GM23338 (cell line): ENCODE measurements around the gene CMBL. TPM values are rescaled to one million over a fixed set of nuclear protein-coding genes. Genes with fewer than 3 reads are reported as not detected.

ENCODE experiments used
- ZNF114 ChIP-seq: fragments of 250-450 bp; sonication (Bioruptor Pico); IDR thresholded peaks from 2 replicates; pipeline ENCODE4 v1.5.0; 2020; ENCODE audit warnings: mild to moderate bottlenecking, moderate library complexity
- polyA plus RNA-seq: library from polyadenylated mRNA; unstranded; fragments of >200 nt; fragmentation: Nextera tagmentation; extraction: Ambion mirVana; gene quantifications from 2 replicates; pipeline ENCODE4 v1.2.1, GENCODE V29; 2016
- total RNA-seq: library from RNA; depleted of rRNA; stranded (reverse); fragments of >200 nt; shearing (Covaris generic); gene quantifications from 2 replicates; pipeline ENCODE4 v1.2.3, GENCODE V29; 2014
- TF ChIP-seq, protein P1 (sequence below): fragments of 250-450 bp; sonication (Bioruptor Pico); IDR thresholded peaks from 2 replicates; pipeline ENCODE4 v1.5.0; 2020; ENCODE audit warnings: mild to moderate bottlenecking, moderate library complexity
- TF ChIP-seq, protein P2 (sequence below): IDR thresholded peaks from one replicate; pipeline ENCODE4 v1.6.1; 2018; ENCODE audit warnings: antibody characterized with exemption; ENCODE audit not compliant: unreplicated experiment

CMBL gene
- total and polyA plus RNA-seq, 2 experiments from 2014 or later, result 13.2 to 24.1 TPM

DNA sequence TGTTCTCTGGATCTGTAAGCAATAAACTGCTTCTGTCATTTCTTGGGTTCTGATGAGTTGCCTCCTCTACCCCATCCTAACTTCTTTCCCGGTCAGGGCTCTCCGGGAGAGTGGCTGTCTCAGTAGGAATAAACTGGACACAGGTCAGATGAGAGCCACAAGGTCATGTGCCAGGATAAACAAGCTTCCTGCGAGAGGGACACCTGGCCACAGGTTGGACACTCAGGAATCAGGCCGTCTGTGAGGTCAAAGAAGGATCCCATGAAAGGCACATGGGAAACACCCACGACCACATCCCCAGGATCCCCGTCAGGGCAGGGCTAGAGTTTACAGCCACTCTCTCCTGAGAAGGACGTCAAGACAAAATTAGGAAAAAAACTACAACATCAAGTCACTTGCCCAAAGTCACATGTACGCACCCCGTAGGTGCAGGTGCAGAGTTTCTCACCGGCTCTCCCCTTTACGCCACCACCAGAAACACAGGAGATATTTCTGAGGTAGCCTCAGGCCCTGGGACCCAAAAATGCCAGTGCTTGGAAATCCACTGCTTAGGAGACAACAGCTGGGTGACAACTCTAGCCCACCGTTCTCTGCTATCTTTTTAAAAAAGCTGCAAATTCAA is 28.9 kb downstream of the CMBL start (continued):
- TF ChIP-seq, protein P1, sequence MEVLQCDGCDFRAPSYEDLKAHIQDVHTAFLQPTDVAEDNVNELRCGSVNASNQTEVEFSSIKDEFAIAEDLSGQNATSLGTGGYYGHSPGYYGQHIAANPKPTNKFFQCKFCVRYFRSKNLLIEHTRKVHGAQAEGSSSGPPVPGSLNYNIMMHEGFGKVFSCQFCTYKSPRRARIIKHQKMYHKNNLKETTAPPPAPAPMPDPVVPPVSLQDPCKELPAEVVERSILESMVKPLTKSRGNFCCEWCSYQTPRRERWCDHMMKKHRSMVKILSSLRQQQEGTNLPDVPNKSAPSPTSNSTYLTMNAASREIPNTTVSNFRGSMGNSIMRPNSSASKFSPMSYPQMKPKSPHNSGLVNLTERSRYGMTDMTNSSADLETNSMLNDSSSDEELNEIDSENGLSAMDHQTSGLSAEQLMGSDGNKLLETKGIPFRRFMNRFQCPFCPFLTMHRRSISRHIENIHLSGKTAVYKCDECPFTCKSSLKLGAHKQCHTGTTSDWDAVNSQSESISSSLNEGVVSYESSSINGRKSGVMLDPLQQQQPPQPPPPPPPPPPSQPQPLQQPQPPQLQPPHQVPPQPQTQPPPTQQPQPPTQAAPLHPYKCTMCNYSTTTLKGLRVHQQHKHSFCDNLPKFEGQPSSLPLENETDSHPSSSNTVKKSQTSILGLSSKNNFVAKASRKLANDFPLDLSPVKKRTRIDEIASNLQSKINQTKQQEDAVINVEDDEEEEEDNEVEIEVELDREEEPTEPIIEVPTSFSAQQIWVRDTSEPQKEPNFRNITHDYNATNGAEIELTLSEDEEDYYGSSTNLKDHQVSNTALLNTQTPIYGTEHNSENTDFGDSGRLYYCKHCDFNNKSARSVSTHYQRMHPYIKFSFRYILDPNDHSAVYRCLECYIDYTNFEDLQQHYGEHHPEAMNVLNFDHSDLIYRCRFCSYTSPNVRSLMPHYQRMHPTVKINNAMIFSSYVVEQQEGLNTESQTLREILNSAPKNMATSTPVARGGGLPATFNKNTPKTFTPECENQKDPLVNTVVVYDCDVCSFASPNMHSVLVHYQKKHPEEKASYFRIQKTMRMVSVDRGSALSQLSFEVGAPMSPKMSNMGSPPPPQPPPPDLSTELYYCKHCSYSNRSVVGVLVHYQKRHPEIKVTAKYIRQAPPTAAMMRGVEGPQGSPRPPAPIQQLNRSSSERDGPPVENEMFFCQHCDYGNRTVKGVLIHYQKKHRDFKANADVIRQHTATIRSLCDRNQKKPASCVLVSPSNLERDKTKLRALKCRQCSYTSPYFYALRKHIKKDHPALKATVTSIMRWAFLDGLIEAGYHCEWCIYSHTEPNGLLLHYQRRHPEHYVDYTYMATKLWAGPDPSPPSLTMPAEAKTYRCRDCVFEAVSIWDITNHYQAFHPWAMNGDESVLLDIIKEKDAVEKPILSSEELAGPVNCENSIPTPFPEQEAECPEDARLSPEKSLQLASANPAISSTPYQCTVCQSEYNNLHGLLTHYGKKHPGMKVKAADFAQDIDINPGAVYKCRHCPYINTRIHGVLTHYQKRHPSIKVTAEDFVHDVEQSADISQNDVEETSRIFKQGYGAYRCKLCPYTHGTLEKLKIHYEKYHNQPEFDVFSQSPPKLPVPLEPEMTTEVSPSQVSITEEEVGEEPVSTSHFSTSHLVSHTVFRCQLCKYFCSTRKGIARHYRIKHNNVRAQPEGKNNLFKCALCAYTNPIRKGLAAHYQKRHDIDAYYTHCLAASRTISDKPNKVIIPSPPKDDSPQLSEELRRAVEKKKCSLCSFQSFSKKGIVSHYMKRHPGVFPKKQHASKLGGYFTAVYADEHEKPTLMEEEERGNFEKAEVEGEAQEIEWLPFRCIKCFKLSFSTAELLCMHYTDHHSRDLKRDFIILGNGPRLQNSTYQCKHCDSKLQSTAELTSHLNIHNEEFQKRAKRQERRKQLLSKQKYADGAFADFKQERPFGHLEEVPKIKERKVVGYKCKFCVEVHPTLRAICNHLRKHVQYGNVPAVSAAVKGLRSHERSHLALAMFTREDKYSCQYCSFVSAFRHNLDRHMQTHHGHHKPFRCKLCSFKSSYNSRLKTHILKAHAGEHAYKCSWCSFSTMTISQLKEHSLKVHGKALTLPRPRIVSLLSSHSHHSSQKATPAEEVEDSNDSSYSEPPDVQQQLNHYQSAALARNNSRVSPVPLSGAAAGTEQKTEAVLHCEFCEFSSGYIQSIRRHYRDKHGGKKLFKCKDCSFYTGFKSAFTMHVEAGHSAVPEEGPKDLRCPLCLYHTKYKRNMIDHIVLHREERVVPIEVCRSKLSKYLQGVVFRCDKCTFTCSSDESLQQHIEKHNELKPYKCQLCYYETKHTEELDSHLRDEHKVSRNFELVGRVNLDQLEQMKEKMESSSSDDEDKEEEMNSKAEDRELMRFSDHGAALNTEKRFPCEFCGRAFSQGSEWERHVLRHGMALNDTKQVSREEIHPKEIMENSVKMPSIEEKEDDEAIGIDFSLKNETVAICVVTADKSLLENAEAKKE (CRISPR knock-in tag), result no peak
- TF ChIP-seq, protein P2, sequence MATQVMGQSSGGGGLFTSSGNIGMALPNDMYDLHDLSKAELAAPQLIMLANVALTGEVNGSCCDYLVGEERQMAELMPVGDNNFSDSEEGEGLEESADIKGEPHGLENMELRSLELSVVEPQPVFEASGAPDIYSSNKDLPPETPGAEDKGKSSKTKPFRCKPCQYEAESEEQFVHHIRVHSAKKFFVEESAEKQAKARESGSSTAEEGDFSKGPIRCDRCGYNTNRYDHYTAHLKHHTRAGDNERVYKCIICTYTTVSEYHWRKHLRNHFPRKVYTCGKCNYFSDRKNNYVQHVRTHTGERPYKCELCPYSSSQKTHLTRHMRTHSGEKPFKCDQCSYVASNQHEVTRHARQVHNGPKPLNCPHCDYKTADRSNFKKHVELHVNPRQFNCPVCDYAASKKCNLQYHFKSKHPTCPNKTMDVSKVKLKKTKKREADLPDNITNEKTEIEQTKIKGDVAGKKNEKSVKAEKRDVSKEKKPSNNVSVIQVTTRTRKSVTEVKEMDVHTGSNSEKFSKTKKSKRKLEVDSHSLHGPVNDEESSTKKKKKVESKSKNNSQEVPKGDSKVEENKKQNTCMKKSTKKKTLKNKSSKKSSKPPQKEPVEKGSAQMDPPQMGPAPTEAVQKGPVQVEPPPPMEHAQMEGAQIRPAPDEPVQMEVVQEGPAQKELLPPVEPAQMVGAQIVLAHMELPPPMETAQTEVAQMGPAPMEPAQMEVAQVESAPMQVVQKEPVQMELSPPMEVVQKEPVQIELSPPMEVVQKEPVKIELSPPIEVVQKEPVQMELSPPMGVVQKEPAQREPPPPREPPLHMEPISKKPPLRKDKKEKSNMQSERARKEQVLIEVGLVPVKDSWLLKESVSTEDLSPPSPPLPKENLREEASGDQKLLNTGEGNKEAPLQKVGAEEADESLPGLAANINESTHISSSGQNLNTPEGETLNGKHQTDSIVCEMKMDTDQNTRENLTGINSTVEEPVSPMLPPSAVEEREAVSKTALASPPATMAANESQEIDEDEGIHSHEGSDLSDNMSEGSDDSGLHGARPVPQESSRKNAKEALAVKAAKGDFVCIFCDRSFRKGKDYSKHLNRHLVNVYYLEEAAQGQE, result no peak
- TF ChIP-seq ZNF114 (CRISPR knock-in tag), result no peak
